ENCODE results near the gene ZNF700.
"Not testable (repeated sequence)": the region's sequence is repeated elsewhere in the genome, so short reads cannot be mapped to it uniquely, and the experiment has no call there.

DNA sequence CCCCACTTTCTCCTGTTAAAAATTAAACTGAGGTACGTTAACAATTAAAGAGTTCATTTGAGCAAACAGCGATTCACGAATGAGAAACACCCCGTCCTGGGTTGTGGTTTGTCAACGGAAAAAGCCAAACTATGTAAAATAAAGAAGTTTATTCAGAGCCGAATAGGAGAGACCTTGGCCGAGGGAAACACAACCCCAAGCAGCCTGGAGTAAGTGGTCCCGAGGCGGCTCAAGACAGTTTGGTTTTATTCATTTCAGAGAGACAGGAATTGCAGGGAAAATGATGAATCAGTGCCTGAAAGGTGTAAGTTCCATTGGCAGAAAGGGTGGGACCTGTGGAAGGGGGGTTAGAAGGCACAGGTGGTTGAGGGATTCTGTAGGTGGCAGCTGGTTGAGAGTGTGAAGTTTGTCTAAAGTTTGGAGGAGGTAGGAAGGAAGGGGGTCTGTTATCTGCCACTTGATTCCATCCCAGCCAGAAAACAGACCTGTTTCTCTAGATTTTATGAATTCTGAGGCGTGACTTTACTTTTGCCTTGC, 812 bp downstream of the ZNF700 start:
- TF ChIP-seq POLR2AphosphoS5 (IDR thresholded peaks at IDR 0.05; ENCODE audit: low read depth, low read length); POLR2A (IDR thresholded peaks at IDR 0.05; ENCODE audit: low read depth, low read length); TAF1 (IDR thresholded peaks at IDR 0.05; ENCODE audit: borderline replicate concordance, low read depth, low read length): not testable (repeated sequence)

All from GM12892 (cell line).